GM06990 (cell line): ENCODE data around the gene TUB.

Experiments used
- DNase-seq: peaks from one replicate; pipeline ENCODE4 v3.0.0-alpha.2; 2011; ENCODE audit not compliant: insufficient read length; ENCODE audit errors: extremely low read depth
- H3K27me3 ChIP-seq: replicated peaks from 2 replicates; pipeline ENCODE4 v1.6.0; 2011; ENCODE audit warnings: low read length; ENCODE audit not compliant: control insufficient read depth, insufficient read depth
- H3K36me3 ChIP-seq: 2 replicates; pipeline ENCODE4 v1.5.1; 2011; ENCODE audit warnings: low read length; ENCODE audit not compliant: control insufficient read depth, insufficient read depth
- H3K4me3 ChIP-seq: replicated peaks from 2 replicates; pipeline ENCODE4 v1.5.1; 2011; ENCODE audit warnings: low read depth, mild to moderate bottlenecking, control low read depth, low read length
- CTCF ChIP-seq: IDR thresholded peaks from 2 replicates; pipeline ENCODE4 v1.5.1; 2011; ENCODE audit warnings: low read length, control low read depth, mild to moderate bottlenecking, inconsistent platforms; ENCODE audit not compliant: insufficient read depth, poor library complexity, severe bottlenecking

Gene TUB

DNA sequence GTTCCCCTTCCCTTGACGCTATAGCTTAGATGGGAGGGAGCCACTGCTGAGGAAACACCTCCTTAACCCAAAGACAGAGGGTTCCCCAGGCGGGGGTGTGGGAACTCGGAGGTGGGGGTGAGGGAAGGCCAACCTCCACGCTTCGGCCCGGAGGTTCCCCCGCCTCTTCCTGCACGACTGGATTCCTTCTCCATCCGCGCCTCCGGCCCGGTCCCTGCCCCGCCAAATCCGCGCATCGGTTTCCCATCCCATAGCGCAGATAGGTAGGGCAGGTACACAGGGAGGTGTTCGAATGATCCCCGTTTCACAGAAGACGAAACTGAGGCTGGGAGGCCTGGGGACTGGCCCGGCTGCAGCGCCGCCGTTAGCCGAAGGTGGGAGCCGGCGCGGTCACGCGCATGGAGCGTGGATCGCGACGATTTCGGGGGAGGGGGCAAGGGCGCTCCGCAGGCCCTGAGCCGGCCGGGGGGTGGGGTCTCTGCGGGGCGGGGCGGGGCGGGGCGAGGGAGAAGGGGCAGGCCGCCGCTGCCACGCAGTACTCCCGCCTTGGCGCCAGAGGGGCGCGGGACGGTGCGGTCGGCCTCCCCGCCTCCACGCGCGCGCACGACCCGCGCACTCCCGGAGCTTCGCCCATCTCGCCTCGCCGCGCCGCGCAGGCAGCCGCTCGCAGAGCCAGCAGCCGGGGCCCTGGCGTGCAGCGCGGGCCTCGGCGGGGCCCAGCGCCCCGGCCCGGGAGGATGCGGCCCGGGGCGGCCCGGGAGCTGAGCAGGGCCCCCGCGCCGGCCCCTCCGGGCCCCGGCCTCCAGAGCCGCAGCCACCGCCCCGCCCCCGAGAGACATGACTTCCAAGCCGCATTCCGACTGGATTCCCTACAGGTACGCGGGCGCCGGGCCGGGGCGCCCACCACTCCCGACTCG is at the start of gene TUB:
Gene TUB, plus strand, starts transcription at position 538 of the 917 bp plus-strand sequence. Its CDS starts 300 bp downstream, at position 838.
- no peak within 1 kb of the TSS; the same call in 1 of the 2 replicates for H3K4me3 ChIP-seq
- TF ChIP-seq CTCF = no peak
- H3K27me3 ChIP-seq = peaks cover 3% of the 10 kb centered on the region; the same call in 1 of the 2 replicates
- no peaks in the 10 kb centered on the region for H3K36me3 ChIP-seq
- no peak for DNase-seq

- Histone ChIP-seq H3K27me3 (no peaks in the 10 kb centered on the region; the same call in 1 of the 2 replicates), H3K36me3 (no peaks in the 10 kb centered on the region), H3K4me3 (no peak overlapping the region)
- TF ChIP-seq CTCF = no peak
- no peak for DNase-seq
Observed at GRCh38 chr11:8031248-8032115, 49.5 kb upstream of the TUB start.

GRCh38 chr11:8032122-8032521 is 48.9 kb upstream of the TUB start:
- H3K27me3 ChIP-seq = no peaks in the 10 kb centered on the region; the same call in 1 of the 2 replicates
- no peak for TF ChIP-seq CTCF
- no peaks in the 10 kb centered on the region for H3K36me3 ChIP-seq
- no peak for DNase-seq
- H3K4me3 ChIP-seq = no peak overlapping the region

DNA sequence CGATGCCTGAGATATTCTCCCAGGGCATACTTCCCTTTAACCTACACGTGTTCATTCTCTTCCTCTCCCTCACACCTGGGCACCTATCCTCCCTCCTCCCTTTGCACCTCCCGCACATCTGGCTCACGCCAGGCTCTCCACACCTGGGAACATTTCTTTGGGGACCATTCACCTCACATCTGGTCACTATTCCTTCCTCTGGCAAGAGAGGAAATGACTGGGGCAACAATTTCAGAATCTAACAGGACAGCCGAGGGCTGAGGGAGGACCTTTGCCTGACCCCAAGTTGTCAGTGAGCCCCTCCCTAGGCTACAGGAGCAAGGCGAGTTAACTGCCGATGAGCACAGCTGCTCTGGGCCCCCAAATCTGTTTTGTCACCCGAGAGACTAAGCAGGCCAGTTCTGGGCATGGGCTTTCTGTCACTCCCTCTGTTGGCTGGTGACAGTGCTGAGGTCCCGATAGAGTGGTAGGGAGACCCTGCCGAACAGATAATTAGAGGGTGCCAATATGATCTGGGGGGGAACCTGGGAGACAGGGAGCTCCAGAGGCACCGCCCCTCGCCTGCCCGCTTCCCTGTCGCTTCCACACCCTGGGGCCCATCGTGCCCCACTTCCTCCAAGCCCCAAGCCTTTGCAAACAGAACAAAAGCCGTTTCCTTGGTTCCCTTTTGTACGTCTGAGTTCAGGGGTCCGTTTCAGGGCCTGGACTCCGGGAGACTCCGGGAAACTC is 48.3 kb upstream of the TUB start:
- no peak for TF ChIP-seq CTCF
- DNase-seq = no peak
- Histone ChIP-seq H3K36me3 (no peaks in the 10 kb centered on the region), H3K4me3 (no peak overlapping the region), H3K27me3 (no peaks in the 10 kb centered on the region; the same call in 1 of the 2 replicates)

DNA sequence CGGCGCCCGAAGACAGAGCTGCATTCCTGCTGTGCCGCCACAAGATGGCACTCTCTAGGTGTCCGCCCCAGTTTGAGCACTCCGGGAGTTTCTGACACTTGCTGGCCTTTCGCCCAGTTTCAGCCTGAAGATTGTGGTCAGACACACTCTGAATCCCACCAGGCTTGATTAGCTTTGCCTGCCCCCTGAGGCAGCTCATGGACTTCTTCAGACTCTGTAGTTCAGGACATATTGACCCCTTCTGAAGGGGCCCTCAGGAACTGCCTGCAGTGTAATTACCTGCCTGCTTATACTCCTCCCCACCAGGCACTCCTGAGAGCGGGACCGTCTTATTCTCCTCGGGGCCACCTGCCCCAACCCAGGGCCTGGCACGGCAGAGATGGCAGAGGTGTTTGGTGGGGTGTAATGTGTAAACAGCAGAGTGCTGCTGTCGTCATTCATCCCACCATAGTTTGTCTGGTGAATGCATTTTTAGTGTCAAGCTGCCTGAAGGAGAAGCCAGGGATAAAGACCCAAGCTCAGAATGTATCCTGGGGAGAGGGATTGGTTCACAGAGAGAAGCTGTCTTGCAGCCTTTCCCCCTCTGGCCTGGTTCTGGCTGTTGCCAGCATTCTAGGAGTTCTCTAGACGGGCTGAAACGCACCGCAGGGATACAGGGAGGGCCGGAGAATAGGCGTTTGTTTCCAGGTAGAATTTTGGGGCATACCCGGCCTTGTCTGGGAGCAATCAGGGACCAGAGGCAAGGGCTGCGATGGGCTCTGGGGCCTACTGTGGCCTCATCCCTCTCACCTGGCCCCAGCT is 47.5 kb upstream of the TUB start:
- H3K36me3 ChIP-seq = no peaks in the 10 kb centered on the region
- H3K27me3 ChIP-seq = no peaks in the 10 kb centered on the region; the same call in 1 of the 2 replicates
- TF ChIP-seq CTCF = peak; percentile 92
- no peak overlapping the region for H3K4me3 ChIP-seq
- no peak for DNase-seq
